HK-2 (cell line): ENCODE measurements around the gene GUCD1.
"Not testable (repeated sequence)": the region's sequence is repeated elsewhere in the genome, so short reads cannot be mapped to it uniquely, and the experiment has no call there.

Source experiments
- DNase-seq: peaks from one replicate; pipeline ENCODE4 v3.0.0-alpha.2; 2018; ENCODE audit not compliant: unreplicated experiment

GUCD1 gene

GRCh38 chr22:24554313-24555164 lies at the start of gene GUCD1:
Gene GUCD1 (minus strand): TSS chr22:24555138. CDS start chr22:24554991, 147 bp downstream.
- peak; percentile 45 for DNase-seq

GRCh38 chr22:24603770-24604629 lies 49.1 kb upstream of the GUCD1 start:
- DNase-seq, result peak; percentile 60

GRCh38 chr22:24602847-24603769 lies 48.2 kb upstream of the GUCD1 start, which contains the start of gene GGT1:
Gene GGT1 (plus strand): TSS chr22:24603193. CDS start chr22:24611082, 7,889 bp downstream.
- peak; percentile 38 for DNase-seq

GRCh38 chr22:24602105-24602749 lies 47.3 kb upstream of the GUCD1 start:
- DNase-seq, result not testable (repeated sequence)

- DNase-seq, result peak; percentile 68
These were observed 46.5 kb upstream of the GUCD1 start for GRCh38 chr22:24601217-24602104.

GRCh38 chr22:24599958-24600715 lies 45.2 kb upstream of the GUCD1 start:
- DNase-seq, result not testable (repeated sequence)

- no peak for DNase-seq
These were observed 44.6 kb upstream of the GUCD1 start for GRCh38 chr22:24599514-24599913.

- not testable (repeated sequence) for DNase-seq
These were observed 42.1 kb upstream of the GUCD1 start for GRCh38 chr22:24597076-24597475.

- no peak for DNase-seq
These were observed 40.9 kb upstream of the GUCD1 start for GRCh38 chr22:24595863-24596262.

GRCh38 chr22:24595228-24595627 lies 40.3 kb upstream of the GUCD1 start:
- DNase-seq, result no peak

GRCh38 chr22:24594569-24595120 lies 39.7 kb upstream of the GUCD1 start:
- no peak for DNase-seq

GRCh38 chr22:24593836-24594568 lies 39.1 kb upstream of the GUCD1 start:
- DNase-seq, result peak; percentile 49

GRCh38 chr22:24593559-24593835 lies 38.6 kb upstream of the GUCD1 start:
- not testable (repeated sequence) for DNase-seq

- peak; percentile 91 for DNase-seq
These were observed 38.1 kb upstream of the GUCD1 start, which contains the start of gene LRRC75B for GRCh38 chr22:24592851-24593558. Gene LRRC75B (minus strand): TSS chr22:24593073. CDS start chr22:24593039, 34 bp downstream.

GRCh38 chr22:24592058-24592850 lies 37.3 kb upstream of the GUCD1 start:
- peak; percentile 25 for DNase-seq

- no peak for DNase-seq
These were observed 36.4 kb upstream of the GUCD1 start for GRCh38 chr22:24591286-24591830.
